HG03442 (cell line): ENCODE measurements around the gene OR10H4.
"Not testable (repeated sequence)": the region's sequence is repeated elsewhere in the genome, so short reads cannot be mapped to it uniquely, and the experiment has no call there.

Experiments used
- ATAC-seq: cut with Tn5 transposase; IDR thresholded peaks from one replicate; pipeline ENCODE4 v1.9.1; 2021; ENCODE audit warnings: mild to moderate bottlenecking, moderate library complexity; ENCODE audit not compliant: unreplicated experiment

Gene OR10H4, protein sequence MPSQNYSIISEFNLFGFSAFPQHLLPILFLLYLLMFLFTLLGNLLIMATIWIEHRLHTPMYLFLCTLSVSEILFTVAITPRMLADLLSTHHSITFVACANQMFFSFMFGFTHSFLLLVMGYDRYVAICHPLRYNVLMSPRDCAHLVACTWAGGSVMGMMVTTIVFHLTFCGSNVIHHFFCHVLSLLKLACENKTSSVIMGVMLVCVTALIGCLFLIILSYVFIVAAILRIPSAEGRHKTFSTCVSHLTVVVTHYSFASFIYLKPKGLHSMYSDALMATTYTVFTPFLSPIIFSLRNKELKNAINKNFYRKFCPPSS

DNA sequence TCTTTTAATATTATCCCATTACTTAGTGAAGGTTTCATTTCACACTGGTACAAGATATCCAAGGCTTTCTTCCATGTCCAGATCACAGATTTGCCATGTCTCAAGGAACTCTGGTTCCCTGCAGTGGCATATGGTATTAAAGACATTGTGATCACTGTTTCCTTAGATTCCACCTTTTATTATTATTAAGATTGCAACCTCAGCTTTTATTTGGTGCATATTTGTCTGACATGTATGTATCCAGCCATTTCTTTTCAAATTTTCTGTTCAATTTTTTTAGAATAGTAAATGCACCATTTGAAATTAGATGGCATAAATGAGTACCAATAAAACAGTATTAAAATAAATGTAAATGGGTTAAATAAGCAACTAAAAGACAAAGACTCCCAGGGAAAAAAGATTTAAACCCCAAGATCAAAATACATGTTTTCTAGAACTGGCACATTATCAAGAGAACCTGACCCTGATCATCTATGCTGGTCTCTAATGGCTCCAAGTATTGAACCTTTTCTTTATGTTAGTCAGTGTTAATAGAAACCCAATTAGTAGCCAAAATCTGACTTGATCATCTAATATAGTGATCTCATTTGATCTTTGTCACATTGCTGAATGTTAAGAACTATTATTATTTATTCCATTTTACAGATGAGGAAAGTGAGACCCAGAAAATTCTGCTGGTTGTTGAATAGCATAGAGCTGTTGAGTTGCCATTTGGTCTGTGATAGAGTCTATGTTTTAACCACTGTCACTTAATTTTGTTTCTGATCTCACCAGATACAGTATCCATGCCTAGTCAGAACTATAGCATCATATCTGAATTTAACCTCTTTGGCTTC, at the start of gene OR10H4:
OR10H4 (plus strand) TSS at position 786 of the 836 bp plus-strand sequence; CDS start at position 786, 0 bp downstream.
- no peak for ATAC-seq

GRCh38 chr19:15899561-15899960, 49.2 kb upstream of the OR10H4 start:
- not testable (repeated sequence) for ATAC-seq

GRCh38 chr19:15900032-15900431, 48.8 kb upstream of the OR10H4 start:
- not testable (repeated sequence) for ATAC-seq

DNA sequence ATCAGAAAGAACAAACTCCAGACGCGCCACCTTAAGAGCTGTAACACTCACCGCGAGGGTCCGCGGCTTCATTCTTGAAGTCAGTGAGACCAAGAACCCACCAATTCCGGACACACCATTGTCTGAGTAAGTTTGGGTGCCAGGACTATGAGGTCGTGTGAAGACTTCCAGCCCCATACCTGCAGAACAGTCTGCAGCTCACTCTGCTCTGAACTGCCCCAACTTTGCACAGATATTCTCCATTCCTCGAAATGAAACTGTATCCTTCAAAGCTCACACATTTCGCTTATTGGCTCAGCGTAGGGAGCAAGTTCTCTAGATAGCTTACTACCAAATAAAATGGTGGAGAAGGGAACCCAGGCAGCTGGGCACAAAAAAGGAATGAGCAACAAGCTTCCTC, 48.3 kb upstream of the OR10H4 start:
- ATAC-seq = no peak

- no peak for ATAC-seq
Observed at GRCh38 chr19:15902254-15902653, 46.6 kb upstream of the OR10H4 start.

DNA sequence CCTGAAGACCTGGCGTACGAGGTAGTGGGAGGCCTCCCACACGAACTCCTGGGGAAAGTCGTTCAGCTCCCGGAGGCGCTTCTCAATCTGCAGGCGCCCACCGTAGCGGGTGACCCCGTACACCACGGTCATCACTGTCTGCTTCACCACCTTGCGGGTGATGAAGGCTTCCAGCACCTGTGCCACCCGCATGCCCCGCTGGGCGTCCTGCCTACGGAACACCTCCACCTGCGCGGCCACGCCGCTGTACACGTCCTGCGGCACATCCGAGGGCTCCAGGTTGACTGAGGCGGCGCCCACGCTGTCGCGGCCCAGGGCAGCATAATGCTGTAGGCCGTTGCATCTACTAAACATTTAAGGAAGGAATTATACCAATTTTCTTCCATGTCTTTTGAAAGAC, 45.9 kb upstream of the OR10H4 start:
- ATAC-seq = not testable (repeated sequence)

DNA sequence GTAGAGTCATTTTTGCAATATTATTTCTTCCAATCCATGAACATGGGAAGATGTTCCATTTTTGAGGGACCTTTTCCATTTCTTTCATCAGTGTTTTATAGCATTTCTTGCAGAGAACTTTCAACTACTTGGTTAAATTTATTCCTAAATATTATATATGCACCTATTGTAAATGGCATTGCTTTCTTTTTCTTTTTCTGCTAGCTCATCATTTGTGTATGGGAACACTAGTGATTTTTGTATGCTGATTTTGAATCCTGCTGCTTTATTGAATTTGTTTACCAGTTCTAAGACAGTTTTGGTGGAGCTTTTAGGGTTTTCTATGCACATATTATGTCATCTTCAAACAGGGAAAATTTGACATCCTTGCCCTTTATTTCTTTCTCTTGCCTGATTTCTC, 43.8 kb upstream of the OR10H4 start:
- no peak for ATAC-seq

GRCh38 chr19:15911599-15912235, 37.1 kb upstream of the OR10H4 start:
- no peak for ATAC-seq

DNA sequence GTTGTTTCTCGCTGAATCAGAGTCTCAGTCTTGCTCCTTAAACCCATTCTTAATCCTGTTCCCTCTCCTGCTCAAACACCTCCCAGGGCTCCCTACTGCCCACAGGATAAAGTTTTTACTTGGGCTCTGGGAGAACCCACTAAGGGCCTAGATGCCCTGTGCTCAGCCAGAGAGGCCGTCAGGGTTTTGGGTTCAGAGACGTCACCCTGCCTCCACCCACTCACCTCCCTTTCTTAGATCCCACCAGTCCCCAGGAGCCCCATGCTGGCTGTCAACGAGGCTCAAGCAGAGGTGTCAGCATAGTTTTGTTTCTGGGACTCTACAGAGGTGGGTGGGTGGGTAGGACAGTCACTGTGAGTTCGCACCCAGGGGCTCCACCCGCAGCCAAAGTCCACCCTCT, 35.4 kb upstream of the OR10H4 start:
- ATAC-seq = no peak

DNA sequence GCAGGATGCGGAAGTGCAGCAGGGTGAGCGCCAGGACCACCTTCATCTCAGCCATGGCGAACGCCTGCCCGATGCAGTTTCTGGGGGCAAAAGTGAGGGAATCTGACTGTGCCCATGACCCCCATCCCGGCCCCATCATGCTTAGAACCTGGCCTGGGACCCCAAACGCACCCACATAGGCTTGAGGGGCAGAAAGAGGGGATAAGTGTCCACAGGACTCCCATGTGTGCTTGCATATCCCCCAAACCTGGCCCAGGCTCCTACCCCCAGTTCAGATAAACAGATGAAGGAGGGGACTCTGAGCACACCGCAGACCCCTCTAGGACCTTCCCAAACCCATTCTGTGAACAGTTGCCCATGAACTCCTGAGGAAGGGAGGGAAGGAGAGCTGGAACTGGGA, 35.0 kb upstream of the OR10H4 start:
- ATAC-seq = no peak

DNA sequence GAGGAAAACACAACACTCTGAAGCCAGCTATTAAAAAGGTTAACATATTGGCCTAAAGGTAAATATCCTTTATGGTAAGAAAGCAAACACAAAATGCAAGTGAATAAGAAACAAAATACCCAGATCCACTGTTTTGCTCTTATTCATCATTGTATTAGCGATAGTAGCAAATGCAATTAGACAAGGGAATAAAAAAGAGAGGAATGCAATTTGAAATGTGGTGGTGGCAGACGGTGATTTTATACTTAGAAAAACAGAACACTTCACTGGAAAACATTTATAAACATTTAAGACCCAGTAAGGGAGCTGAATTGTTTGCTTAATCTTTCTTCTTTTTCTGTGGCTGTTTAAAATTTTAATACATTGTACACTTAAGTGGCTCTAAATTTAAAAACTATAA, 33.7 kb upstream of the OR10H4 start:
- no peak for ATAC-seq

DNA sequence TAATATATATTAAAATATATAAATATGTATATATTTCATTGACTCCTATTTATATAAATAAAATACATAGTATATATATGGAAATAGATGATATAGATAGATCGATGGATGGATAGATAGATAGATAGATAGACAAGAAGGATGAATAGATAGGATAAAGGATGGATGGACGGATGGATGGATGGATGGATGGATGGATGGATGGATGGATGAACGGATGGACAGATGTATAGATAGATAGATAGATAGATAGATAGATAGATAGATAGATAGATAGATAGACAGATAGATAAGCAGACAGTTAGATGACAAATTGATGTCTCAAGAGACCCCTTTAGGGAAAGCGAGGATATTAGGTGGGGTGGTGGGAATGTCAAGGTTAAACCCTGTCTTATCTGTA, 29.6 kb upstream of the OR10H4 start:
- ATAC-seq = no peak

- ATAC-seq = no peak
Observed at GRCh38 chr19:15922021-15922420, 26.8 kb upstream of the OR10H4 start.

- no peak for ATAC-seq
Observed at GRCh38 chr19:15923702-15924101, 25.1 kb upstream of the OR10H4 start.

GRCh38 chr19:15926484-15926883, 22.3 kb upstream of the OR10H4 start:
- no peak for ATAC-seq

DNA sequence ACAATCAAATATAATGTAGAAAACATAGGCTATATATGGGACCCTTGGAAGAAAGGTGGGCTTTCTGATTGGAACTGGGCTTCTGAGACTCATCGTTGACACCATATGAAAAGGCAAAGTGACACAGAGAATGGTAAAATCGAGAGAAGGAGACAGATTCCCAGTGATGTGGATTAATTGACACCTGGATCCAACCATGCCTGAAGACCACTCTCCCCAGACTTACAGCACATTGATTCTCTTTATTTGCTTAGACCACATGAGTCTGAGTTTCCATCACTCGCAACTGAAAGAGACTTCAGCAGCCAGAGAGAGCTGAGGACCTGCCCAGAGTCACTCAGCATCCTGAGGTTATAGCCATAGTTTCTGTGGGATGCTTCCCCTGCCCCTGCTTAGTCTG, 20.5 kb upstream of the OR10H4 start:
- no peak for ATAC-seq

DNA sequence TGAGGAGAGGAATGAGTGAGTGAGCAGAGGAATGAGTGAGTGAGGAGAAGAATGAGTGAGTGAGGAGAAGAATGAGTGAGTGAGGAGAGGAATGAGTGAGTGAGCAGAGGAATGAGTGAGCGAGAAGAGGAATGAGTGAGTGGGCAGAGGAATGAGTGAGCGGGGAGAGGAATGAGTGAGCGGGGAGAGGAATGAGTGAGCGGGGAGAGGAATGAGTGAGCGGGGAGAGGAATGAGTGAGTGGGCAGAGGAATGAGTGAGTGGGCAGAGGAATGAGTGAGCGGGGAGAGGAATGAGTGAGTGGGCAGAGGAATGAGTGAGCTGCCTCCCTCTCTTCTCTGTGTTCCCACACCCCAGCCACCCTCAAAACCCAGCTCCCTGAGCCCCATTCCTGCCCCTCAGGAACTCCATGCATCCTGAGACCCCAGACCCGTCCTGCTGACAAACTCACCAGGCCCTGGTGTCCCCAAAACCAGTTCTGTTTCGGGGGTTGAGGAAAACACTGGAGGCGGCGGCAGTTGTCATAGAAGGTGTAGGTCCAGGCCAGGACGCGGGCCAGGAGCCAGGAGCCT, 15.0 kb upstream of the OR10H4 start:
- not testable (repeated sequence) for ATAC-seq

- ATAC-seq = no peak
Observed at GRCh38 chr19:15934332-15935078, 14.3 kb upstream of the OR10H4 start, which contains the start of gene CYP4F11. TSS of gene CYP4F11 (minus strand) at chr19:15934529. CDS start at chr19:15934408, 121 bp downstream.

DNA sequence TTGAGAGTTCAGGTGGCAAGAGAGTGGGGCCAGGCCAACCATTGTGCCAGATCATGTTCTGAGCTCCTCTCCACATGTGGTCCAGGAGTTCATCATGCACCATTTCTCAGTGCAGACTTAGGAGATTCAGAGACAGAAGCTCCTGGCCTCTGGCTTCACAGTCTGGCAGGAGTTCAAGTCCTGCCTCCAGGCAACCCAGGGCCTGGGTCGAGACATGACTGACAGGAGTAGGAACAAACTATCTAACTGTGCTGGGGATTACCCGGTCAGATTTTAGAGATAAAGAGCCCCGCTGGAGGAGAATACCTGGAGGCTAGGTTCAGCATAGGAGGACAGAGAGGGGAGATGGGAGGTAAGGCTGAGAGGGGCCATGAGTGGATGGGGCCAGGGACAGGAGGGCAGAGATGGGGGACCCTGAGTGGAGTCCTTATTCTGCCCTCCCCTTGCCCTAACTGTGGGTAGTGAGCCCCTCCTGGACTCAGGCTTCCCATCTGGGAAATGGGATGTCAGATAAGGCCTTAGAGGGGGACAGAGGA, 13.6 kb upstream of the OR10H4 start:
- ATAC-seq = no peak

GRCh38 chr19:15936173-15936572, 12.6 kb upstream of the OR10H4 start:
- no peak for ATAC-seq
